GM12878 (cell line): ENCODE results near the gene ROBO1. TPM values are rescaled to one million over a fixed set of nuclear protein-coding genes. Genes with fewer than 3 reads are reported as not detected.

ENCODE experiments used
- ATAC-seq: fragments of 200-7000 bp; cut with Tn5 transposase; 3 replicates; pipeline ENCODE4 v1.9.1; 2020; ENCODE audit warnings: mild to moderate bottlenecking, moderate library complexity
- BruUV-seq: library from RNA; stranded (reverse); fragments of 400-500 nt; replicated peaks from 2 replicates; lab custom pipeline; 2021; lab: Mats Ljungman, UMichigan
- CTCF ChIA-PET: fragments of 300-600 bp; sonication (Branson Sonifier 250); formaldehyde crosslinking; extraction: SDS; loops from one replicate; lab custom pipeline; 2021; ENCODE audit warnings: inconsistent platforms; lab: Yijun Ruan, JAX
- POLR2A ChIA-PET: fragments of 350-600 bp; formaldehyde crosslinking; extraction: SDS; loops from one replicate; lab custom pipeline; 2021; ENCODE audit warnings: inconsistent platforms; lab: Charles Lee
- RAD21 ChIA-PET: fragments of 300-600 bp; sonication (Branson Sonifier 250); formaldehyde crosslinking; loops from one replicate; lab custom pipeline; 2023; ENCODE audit warnings: antibody characterized with exemption; ENCODE audit not compliant: unreplicated experiment; lab: Charles Lee
- SMC1A ChIA-PET: fragments of 300-600 bp; sonication (Branson Sonifier 250); formaldehyde crosslinking; loops from one replicate; lab custom pipeline; 2023; ENCODE audit not compliant: unreplicated experiment, uncharacterized antibody; lab: Charles Lee
- DNase-seq: peaks from one replicate; pipeline ENCODE4 v3.0.0-alpha.2; 2011; ENCODE audit warnings: low read depth, low spot score
- FAIRE-seq: peaks from 3 replicates; lab custom pipeline; 2011; peaks lifted over from hg19 to GRCh38; lab: Jason Lieb, UNC
- H2AFZ ChIP-seq: 2 replicates; pipeline ENCODE4 v1.6.0; 2011; ENCODE audit warnings: low read depth, low read length, control low read depth; ENCODE audit not compliant: control insufficient read depth
- H3K27ac ChIP-seq: 2 replicates; pipeline ENCODE4 v1.5.1; 2011; ENCODE audit warnings: control low read depth; ENCODE audit not compliant: control insufficient read depth, insufficient read depth
- H3K27me3 ChIP-seq, 2 experiments: replicated peaks in 1 of 2; 2 replicates each; pipeline versions ENCODE4 v1.6.0 to v1.6.1; 2011; ENCODE audit warnings: low read length in 1 of 2; ENCODE audit not compliant: control insufficient read depth in 2 of 2, insufficient read depth in 2 of 2
- H3K36me3 ChIP-seq, 2 experiments: 2 replicates each; pipeline ENCODE4 v1.5.1; 2011; ENCODE audit warnings: low read length in 1 of 2; ENCODE audit not compliant: control insufficient read depth in 2 of 2, insufficient read depth in 2 of 2
- H3K4me1 ChIP-seq: 2 replicates; pipeline ENCODE4 v1.6.1; 2011; ENCODE audit warnings: mild to moderate bottlenecking, low read length, moderate library complexity, mixed read lengths; ENCODE audit not compliant: control insufficient read depth, insufficient read depth
- H3K4me2 ChIP-seq: 2 replicates; pipeline ENCODE4 v1.6.0; 2011; ENCODE audit warnings: control low read depth; ENCODE audit not compliant: control insufficient read depth, insufficient read depth
- H3K4me3 ChIP-seq: fragments of 200-600 bp; sonication (generic); 2 replicates; pipeline ENCODE4 v1.5.1; 2016
- H3K79me2 ChIP-seq: 2 replicates; pipeline ENCODE4 v1.6.0; 2011; ENCODE audit warnings: low read length; ENCODE audit not compliant: control insufficient read depth, insufficient read depth
- H3K9ac ChIP-seq: 2 replicates; pipeline ENCODE4 v1.8.0; 2011; ENCODE audit warnings: low read length, control low read depth, mixed read lengths; ENCODE audit not compliant: control insufficient read depth, insufficient read depth
- H3K9me3 ChIP-seq: replicated peaks from 3 replicates; pipeline ENCODE4 v1.5.1; 2011; ENCODE audit warnings: mild to moderate bottlenecking, low read length; ENCODE audit not compliant: control insufficient read depth, insufficient read depth
- H4K20me1 ChIP-seq: 2 replicates; pipeline ENCODE4 v1.6.0; 2011; ENCODE audit not compliant: control insufficient read depth, insufficient read depth
- ATF7 ChIP-seq: fragments of 450-650 bp; IDR thresholded peaks from 2 replicates; pipeline ENCODE4 v1.6.1; 2016; ENCODE audit warnings: low read depth, mild to moderate bottlenecking
- BACH1 ChIP-seq: fragments of 450-650 bp; IDR thresholded peaks from 2 replicates; pipeline ENCODE4 v1.6.1; 2017; ENCODE audit warnings: mild to moderate bottlenecking, borderline replicate concordance
- BCL3 ChIP-seq: IDR thresholded peaks from 2 replicates; pipeline ENCODE4 v1.6.1; 2011; ENCODE audit warnings: borderline replicate concordance, low read depth, mild to moderate bottlenecking, moderate library complexity, low read length; ENCODE audit not compliant: insufficient read depth, poor library complexity, severe bottlenecking
- CBX5 ChIP-seq: sonication (generic); IDR thresholded peaks from 2 replicates; pipeline ENCODE4 v1.6.1; 2016; ENCODE audit warnings: low read depth, moderate library complexity, mild to moderate bottlenecking, inconsistent platforms
- E2F4 ChIP-seq: IDR thresholded peaks from 2 replicates; pipeline ENCODE4 v1.6.1; 2012; ENCODE audit warnings: low read depth, low read length, improper control_type of control experiment
- MLLT1 ChIP-seq: fragments of 450-650 bp; IDR thresholded peaks from 2 replicates; pipeline ENCODE4 v1.6.1; 2016; ENCODE audit warnings: mild to moderate bottlenecking
- MTA3 ChIP-seq: IDR thresholded peaks from 2 replicates; pipeline ENCODE4 v1.6.1; 2012; ENCODE audit warnings: low read length, inconsistent platforms, borderline replicate concordance
- NRF1 ChIP-seq: conservative IDR thresholded peaks from 2 replicates; pipeline ENCODE4 v1.6.1; 2011; ENCODE audit warnings: mild to moderate bottlenecking, low read depth, low read length, improper control_type of control experiment
- PAX5 ChIP-seq: IDR thresholded peaks from 2 replicates; pipeline ENCODE4 v1.6.1; 2011; ENCODE audit warnings: low read depth, low read length, borderline replicate concordance
- SIN3A ChIP-seq: IDR thresholded peaks from 2 replicates; pipeline ENCODE4 v1.6.1; 2012; ENCODE audit warnings: low read depth, low read length, improper control_type of control experiment
- ZBTB33 ChIP-seq: fragments of 450-650 bp; IDR thresholded peaks from 2 replicates; pipeline ENCODE4 v1.6.1; 2017; ENCODE audit warnings: mild to moderate bottlenecking
- ZNF207 ChIP-seq: fragments of 450-650 bp; IDR thresholded peaks from 2 replicates; pipeline ENCODE4 v1.6.1; 2014; ENCODE audit warnings: antibody characterized with exemption, mild to moderate bottlenecking, borderline replicate concordance
- WGBS: methylation state at CpG from one replicate; pipeline ENCODE4 v1.1.6; 2016; ENCODE audit warnings: low lambda C conversion rate; ENCODE audit not compliant: insufficient replicate concordance, insufficient coverage; ENCODE audit errors: missing lambda C conversion rate; 5-methylcytosine and 5-hydroxymethylcytosine counted together
- in situ Hi-C: fragments of 300-500 bp; cut with MboI; formaldehyde crosslinking; loops from 9 replicates; pipeline ENCODE4 v1.14.3; 2018; ENCODE audit warnings: mixed read lengths
- intact Hi-C: fragments of 100-400 bp; cut with micrococcal nuclease; formaldehyde crosslinking; loops from one replicate; pipeline ENCODE4 v1.14.2; 2022; ENCODE audit not compliant: unreplicated experiment
- polyA plus RNA-seq, 11 experiments: library from polyadenylated mRNA; depleted of rRNA in 4 of 11; unstranded in 6 of 11; stranded (reverse) in 5 of 11; fragments of >200 nt; fragmentation: Nextera tagmentation in 4 of 11; fragmentation: Illumina TruSeq in 1 of 11; extraction: Ambion mirVana in 4 of 11; extraction: Trizol in 1 of 11; gene quantifications; 1 replicate in 1 of 11; 2 replicates in 10 of 11; pipeline versions ENCODE4 v1.2.1 to v1.2.3, GENCODE V29; 2011 to 2016; ENCODE audit warnings: inconsistent platforms in 2 of 11, missing spikeins in 2 of 11, low read depth in 1 of 11
- total RNA-seq, 4 experiments: library from RNA; depleted of rRNA in 3 of 4; stranded (reverse); fragments of >200 nt in 3 of 4; fragmentation: Illumina TruSeq in 1 of 4; extraction: Trizol in 1 of 4; gene quantifications; 2 replicates each; pipeline versions ENCODE4 v1.2.1 to v1.2.3, GENCODE V29; 2013 to 2021

ROBO1 gene
- total and polyA plus RNA-seq, 10 of the 15 experiments (the other 5 are each of a cell fraction or from before 2014, with no cell fraction given): 0.29 to 46.5 (median 1.2) TPM

GRCh38 chr3:79006077-79006476 lies 761.7 kb downstream of the ROBO1 start (continued):
- no peak for TF ChIP-seq ZBTB33
- TF ChIP-seq SIN3A: no peak

- ChIA-PET CTCF (interaction anchor here (1.2 to 2.3 kb wide), 2 partner anchors 9 to 12 kb away, joined by 5 to 19 read pairs; no protein-coding TSS in a partner anchor), RAD21 (interaction anchor here (0.9 to 10.5 kb wide), 4 partner anchors 9 to 268 kb away, joined by 3 to 75 read pairs (median 18); no protein-coding TSS in a partner anchor), SMC1A (interaction anchor here (0.6 to 4.5 kb wide), 10 partner anchors 9 to 144 kb away, joined by 3 to 32 read pairs (median 4); no protein-coding TSS in a partner anchor), POLR2A (interaction anchor here (0.7 kb wide), 1 partner anchor 12 kb away, joined by 3 read pairs; no protein-coding TSS in a partner anchor)
- no peak for TF ChIP-seq BACH1
- no peak for TF ChIP-seq MLLT1
- TF ChIP-seq NRF1: no peak
- no peak for TF ChIP-seq BCL3
- TF ChIP-seq CBX5: no peak
- TF ChIP-seq E2F4: no peak
- TF ChIP-seq MTA3: no peak
- no peak for TF ChIP-seq PAX5
- no peak for TF ChIP-seq ATF7
- TF ChIP-seq ZNF207: no peak
- Histone ChIP-seq H3K27me3 (no peaks in the 10 kb centered on the region), H3K79me2 (no peaks in the 10 kb centered on the region), H3K27ac (no peak overlapping the region), H4K20me1 (no peaks in the 10 kb centered on the region), H3K4me3 (no peak overlapping the region), H2AFZ (no peak overlapping the region), H3K4me1 (no peaks in the 10 kb centered on the region), H3K4me2 (no peak overlapping the region), H3K36me3 (no peaks in the 10 kb centered on the region), H3K9me3 (no peaks in the 10 kb centered on the region), H3K9ac (no peak overlapping the region)
- WGBS: 56% methylated on average over 6 of the region's 6 CpGs
- in situ Hi-C loops: no loop called here
- intact Hi-C loops: no loop called here
- no TSS peak for BruUV-seq
- ATAC-seq (no peak), DNase-seq (no peak), FAIRE-seq (no peak)
These were observed 762.7 kb downstream of the ROBO1 start for GRCh38 chr3:79005084-79005483.
